Hepatocyte (in vitro differentiated cells): ENCODE results near the gene PCNP.

Experiments
- EZH2 ChIP-seq: fragments of 200-600 bp; sonication (generic); IDR thresholded peaks from 2 replicates; pipeline ENCODE4 v1.6.1; 2016; ENCODE audit warnings: antibody characterized with exemption, mild to moderate bottlenecking, borderline replicate concordance
- EZH2phosphoT487 ChIP-seq: fragments of 200-600 bp; sonication (generic); IDR thresholded peaks from one replicate; pipeline ENCODE4 v1.6.1; 2018; ENCODE audit warnings: antibody characterized with exemption, mild to moderate bottlenecking, low read depth, moderate library complexity; ENCODE audit not compliant: unreplicated experiment, severe bottlenecking
- TF ChIP-seq, protein P1 (sequence below): fragments of 200-600 bp; sonication (generic); IDR thresholded peaks from 2 replicates; pipeline ENCODE4 v1.5.1; 2016; ENCODE audit warnings: antibody characterized with exemption, mild to moderate bottlenecking; ENCODE audit not compliant: poor library complexity

DNA sequence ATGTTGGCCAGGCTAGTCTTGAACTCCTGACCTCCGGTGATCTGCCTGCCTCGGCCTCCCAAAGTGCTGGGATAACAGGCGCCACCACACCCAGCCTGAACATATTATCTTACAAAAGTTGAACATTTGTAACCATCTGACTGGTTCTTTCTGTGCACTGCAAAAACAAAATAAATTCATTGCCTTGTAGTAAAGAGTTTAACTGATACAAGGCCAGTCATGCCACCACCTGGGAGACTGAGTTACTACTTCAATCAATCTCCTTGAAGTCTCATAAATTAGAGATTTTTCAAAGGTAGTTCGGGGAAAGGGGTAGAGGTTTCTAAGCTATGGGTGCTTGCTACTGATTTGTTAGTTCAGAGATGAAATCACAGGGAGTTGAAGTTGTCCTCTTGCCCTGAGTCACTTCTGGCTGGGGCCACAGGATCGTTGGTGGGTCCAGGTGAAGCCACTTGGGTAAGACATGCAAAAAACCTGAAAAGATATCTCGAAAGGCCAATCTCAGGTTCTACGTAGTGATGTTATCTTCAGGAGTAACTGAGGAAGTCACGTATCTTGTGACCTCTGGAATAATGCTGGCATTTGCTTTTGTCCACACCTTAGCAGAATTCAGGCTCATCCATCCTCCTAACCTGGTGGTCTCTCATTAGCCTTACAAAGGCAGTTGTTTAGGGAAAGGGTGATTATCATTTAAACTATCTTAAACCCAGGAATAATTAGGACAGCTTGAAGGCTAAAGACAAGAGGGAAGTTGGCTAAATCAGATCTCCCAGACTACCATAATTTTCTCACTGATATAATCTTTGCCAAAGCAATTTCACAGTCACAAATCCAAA is 69.2 kb downstream of the PCNP start:
- TF ChIP-seq, protein P1, sequence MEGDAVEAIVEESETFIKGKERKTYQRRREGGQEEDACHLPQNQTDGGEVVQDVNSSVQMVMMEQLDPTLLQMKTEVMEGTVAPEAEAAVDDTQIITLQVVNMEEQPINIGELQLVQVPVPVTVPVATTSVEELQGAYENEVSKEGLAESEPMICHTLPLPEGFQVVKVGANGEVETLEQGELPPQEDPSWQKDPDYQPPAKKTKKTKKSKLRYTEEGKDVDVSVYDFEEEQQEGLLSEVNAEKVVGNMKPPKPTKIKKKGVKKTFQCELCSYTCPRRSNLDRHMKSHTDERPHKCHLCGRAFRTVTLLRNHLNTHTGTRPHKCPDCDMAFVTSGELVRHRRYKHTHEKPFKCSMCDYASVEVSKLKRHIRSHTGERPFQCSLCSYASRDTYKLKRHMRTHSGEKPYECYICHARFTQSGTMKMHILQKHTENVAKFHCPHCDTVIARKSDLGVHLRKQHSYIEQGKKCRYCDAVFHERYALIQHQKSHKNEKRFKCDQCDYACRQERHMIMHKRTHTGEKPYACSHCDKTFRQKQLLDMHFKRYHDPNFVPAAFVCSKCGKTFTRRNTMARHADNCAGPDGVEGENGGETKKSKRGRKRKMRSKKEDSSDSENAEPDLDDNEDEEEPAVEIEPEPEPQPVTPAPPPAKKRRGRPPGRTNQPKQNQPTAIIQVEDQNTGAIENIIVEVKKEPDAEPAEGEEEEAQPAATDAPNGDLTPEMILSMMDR, result no peak
- TF ChIP-seq EZH2 (no peak), EZH2phosphoT487 (no peak)
